22Rv1 (cell line): ENCODE data around the gene CNTNAP3.
"Not testable (repeated sequence)": the region's sequence is repeated elsewhere in the genome, so short reads cannot be mapped to it uniquely, and the experiment has no call there.

Experiments
- CTCF ChIP-seq: fragments of 450-650 bp; IDR thresholded peaks from 2 replicates; pipeline ENCODE4 v1.5.1; 2017; ENCODE audit warnings: mild to moderate bottlenecking
- ZFX ChIP-seq: fragments of 450-650 bp; IDR thresholded peaks from 2 replicates; pipeline ENCODE4 v1.6.1; 2017; ENCODE audit warnings: antibody characterized with exemption, borderline replicate concordance

- not testable (repeated sequence) for TF ChIP-seq CTCF, ZFX
Measured at GRCh38 chr9:39039148-39039547, 248.8 kb downstream of the CNTNAP3 start.
